HUDEP-2 (cell line): Measurements from ENCODE around the gene ANO2.

Experiments
- DNase-seq, 76 experiments: peaks; one replicate each; lab custom pipeline; 2025; ENCODE audit not compliant: unreplicated experiment in 76 of 76; lab: John Stamatoyannopoulos, UW

The ANO2 gene

DNA sequence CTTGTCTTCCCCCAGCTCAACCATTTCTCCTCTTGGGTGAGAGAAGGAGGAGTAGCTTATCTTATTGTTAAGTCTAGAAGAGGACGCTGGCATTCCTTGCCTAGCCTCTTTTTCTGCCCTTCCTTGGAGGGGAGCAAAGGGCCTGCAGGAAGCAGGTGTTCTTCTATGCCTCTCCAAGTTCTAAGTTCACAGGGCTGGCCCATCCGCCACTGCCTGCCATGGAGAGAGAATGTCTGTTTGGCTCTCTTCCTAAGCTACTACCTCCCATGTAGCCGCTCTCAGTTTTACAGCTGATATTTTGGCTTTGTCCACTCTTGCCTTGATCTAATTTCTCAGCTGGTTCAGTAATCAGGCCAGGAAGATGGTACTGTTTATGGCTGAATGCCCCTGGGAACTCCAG is 312.0 kb downstream of the ANO2 start:
- no peak for DNase-seq

DNA sequence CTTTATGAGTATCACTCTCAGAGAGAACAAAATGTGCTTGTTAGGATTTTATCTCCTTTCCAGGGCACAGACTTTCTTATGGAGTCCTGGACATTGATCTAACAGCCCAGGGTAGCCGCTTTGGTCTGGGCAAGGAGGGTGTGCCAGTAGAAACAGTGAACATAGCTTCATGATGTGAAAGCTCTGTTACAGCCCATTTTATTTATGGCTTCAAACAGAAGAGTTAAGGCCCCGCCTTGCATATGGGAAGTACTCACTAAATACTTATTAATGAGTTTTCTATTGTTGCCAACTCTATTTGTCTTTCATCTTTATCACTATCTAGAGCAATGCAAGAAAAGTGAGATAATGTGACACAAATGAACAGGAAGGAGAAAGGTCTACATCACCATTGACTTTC is 312.6 kb downstream of the ANO2 start:
- no peak for DNase-seq

DNA sequence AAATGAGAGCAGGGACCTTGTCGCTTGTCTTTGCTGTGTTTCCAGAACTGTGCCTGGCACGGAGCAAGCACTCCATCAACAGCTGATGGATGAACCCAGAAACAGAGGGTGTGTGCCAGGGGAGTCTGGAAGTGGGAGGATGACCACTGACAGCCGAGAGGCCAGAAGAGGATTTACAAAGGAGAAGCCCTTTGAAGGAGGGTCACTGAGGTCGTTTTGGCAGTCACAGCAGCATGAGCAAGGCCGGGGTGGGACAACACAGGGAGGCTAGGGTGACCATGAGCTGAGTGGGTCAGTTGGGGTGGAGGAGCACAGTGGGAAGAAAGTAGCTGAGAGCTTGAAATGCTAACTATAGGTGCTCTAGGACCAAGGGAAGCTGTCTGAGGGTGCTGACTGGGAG is 313.6 kb downstream of the ANO2 start:
- DNase-seq, result no peak

DNA sequence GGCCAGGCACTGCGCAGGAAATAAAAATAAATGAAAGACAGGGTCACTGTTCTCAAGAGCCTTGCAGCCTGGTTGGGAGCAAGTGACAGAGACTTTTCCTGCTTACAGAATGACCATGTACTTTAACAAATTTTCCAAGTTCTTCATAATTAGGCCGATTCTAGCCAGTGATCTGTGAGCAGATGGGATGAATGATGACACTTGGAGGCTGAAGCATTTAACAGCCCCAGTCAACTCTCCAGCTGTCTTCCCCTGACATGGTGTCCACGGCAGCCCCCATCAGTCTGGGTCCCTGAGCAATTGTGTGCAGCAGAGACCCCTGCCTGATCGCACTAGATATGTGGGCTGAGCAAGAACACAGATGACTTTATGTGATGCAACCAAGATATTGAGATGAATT is 314.3 kb downstream of the ANO2 start:
- DNase-seq, result no peak

DNA sequence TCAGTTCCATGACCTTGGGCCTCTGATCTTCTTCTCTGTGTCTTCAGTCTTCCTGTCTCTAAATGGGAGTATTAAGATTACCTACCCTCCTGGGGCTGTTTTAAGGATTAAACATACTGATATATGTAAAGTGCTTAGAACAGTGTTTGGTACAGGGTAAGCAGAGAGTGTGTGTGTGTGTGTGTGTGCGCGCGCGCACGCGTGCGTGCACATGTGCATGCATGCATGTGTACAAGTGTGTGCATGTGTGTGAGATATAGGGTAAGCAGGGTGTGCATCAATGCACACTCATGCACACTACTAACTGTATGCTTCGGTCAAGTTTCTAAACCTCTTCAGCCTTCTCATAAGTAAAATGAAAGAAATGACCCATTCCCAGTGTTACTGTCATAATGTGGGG is 316.6 kb downstream of the ANO2 start:
- no peak for DNase-seq

DNA sequence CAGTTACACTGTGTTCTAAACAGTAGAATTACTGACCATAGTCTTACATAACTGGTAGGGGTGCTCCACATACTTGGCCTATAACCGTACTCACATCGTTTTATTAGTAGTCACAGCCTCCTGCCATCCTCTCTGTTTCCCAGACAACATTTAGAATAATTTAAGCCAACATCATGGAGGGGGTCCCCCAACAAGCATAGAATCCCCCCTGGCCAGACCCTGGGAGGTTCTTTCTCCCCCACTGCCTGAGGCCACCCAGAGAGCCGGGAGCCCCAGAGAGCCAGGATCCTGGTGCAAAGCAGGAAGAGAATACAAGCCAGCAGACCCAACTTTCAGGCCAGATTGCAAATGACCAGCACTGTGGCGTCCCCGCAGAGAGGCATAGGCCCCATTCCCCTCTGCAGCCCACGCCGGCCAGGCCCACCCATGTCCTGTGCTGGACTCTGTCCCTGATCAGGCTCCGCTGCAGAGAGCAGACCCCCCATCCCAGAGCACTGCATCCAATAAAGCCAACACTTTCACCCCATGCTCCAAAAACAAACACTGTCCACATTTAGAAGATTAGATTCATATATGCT is 317.9 kb downstream of the ANO2 start:
- no peak for DNase-seq

DNA sequence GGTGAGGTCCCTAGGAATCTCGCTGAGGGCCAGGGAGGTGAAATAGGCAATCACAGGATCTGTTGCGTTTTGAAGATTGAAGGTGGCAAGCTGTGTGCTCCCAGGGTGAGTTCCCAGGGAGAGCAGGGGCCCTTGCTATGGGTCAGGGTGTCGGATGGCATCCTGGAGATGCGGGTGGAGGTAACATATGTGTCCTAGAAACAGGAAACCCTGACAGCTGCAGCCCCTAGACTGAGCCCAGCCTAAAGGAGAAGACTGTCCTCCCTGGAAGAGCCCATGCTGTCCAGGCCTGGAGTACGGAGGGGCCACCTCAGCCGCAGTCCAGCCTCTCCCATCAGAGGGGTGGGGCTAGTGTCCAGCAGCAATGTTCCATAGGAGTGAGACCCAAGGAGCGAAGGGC is 318.9 kb downstream of the ANO2 start:
- no peak for DNase-seq

DNA sequence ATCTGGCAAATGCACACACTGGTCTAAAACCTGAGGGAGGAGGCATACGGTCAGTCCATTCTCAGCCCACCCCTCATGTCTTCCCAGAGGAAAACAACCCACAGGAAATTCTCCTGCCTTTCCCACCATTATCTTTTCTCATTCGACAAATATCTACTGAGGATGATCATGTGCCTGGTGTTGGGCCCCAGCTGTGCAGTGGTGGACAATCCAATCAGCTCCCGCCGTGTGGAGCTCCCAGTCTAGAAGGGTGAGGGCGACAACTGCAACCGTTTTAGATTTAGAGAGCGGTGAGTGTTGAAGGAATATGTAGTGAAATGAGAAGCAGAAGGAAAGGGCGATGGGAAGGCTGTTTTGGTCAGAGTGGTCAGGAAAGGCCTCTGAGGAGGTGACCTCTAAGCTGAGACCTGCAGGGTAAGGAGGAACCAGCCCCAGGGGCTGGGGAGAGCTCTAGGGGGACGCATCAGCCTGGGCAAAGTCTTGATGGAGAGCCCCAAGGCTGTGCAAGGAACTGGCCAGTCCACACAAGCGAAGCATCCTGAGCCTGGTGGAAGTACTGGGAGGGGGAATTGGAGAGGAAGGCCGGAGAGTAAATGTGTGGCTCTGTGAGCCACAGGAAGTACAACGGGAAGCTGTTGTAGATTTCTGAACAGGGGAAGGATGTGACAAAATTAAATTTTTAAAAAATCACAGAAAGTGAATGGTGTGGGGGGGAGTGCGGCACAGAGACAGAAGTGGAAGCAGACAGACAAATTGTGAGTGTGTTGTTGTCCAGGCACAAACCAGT is 320.4 kb downstream of the ANO2 start:
- DNase-seq, result no peak

DNA sequence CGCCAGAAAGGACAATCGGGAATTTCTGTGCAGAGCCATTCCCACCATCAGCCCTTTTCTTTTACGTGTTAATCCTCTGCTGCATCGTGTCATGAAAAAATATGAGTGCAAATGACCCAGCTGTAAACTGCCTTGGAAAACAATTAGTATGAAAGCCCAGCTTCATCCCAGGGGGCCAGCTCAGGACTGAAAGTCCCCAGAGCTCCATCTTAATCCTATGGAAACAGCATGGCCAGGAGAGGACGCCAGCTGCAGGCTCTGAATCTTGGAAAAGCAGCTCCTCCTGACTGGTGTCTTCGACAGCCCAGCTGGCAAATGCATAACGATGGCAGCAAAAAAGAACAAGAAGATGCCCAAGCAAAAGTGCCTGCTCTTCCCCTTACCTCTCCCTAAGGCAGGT is 321.6 kb downstream of the ANO2 start:
- DNase-seq, result no peak

DNA sequence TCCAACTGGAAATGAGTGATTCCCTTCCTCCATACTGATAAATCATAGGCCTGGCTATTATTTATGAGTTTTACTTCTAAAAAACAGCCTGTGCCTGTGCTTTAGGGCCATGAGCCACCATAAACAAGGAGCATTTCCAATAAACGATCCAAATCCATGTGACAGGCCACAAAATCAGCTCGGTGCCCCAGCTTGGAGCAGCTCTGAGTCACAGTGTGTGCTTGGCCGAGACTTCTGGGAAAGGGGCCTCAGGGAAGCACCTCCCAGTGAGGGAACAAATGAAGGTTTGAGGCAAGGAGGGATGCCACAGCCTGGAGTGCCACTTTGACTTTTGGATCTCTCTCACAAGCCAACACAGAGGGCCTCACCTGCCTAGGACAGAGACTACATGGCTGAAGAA is 322.8 kb downstream of the ANO2 start:
- DNase-seq, result no peak

DNA sequence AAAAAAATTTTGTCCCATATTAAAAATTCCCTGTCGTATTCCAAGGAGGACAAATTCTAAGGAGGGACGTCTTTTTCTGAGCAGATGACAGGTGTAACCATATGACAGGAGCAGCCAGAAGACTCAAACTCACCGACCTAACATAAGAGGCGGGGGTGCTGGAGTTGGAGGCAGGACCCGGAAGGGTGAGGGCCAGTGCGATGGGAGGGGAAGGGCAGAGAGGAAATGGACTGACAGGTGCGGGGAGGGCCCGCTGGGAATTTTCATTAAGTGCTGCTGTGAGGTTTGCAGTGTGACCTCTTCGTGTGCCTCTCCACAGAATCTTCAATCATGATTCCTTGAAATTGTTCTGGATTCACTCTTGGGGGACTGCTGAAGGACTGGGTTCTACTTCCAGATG is 323.7 kb downstream of the ANO2 start:
- DNase-seq, result no peak

DNA sequence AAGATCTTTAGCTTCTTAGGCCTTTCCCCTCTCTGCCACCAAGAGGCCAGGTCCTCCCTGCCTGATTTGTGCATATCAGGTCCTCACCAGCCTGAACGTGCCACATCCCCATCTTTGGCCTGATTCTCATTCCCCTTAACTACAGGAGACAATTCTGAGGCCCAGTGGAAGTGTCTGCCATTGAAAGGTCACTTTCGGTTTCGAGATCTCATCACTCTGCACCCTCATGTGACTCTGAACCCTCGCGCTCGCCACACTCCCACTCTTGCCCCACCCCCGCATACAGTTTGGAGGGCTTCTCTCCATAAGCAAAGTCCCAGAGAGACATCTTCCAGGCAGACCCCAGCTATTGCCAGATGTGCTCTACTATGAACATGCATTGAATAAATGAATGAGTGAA is 324.2 kb downstream of the ANO2 start:
- no peak for DNase-seq

DNA sequence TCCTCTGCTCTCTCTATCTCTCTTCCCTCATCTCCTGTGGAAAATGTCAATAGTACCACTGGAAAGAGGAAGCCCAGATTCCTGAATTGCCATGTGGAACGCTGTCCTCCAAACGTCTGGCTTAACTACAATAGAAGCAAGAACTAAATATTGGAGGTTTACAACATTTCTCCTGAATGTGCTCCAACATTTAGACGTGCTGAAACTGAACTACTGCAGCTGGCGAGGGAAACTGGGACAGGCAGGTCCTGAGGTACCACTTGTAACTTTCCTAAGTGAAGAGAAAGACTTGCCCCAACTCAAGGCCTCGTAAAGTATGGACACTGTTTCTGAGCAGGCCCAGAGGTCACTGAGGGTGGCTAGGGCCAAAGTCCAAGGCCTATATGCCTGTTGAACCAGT is 325.4 kb downstream of the ANO2 start:
- DNase-seq, result no peak

DNA sequence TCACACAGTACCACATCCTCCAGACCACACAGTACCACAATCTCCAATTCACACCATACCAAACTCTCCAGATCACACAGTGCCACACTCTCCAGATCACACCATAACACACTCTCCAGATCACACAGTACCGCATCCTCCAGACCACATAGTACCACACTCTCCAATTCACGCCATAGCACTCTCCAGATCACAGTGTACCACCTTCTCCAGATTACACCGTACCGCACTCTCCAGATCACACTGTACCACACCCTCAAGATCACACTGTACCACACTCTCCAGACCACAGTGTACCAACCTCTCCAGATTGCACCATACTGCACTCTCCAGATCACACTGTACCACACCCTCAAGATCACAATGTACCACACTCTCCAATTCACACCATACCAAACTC is 328.2 kb downstream of the ANO2 start:
- DNase-seq, result no peak

DNA sequence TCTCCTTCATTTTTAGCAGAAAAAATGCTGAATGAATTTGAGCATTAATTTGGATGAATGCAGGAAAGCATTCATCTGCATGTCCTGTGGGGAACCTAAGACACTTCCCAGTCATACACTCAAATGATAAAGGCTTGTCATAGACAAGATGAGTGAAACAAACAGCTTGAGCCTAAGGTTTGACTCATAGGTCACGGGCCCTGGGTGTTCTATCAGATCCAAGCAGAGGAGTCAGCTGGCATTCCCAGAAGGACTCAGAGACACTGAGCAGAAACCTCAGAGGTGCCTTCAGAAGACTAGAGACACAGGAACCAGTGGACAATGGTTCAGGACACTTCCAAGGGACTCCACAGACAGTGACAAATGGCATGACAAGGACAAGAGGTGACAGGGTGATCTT is 329.3 kb downstream of the ANO2 start:
- DNase-seq, result peak in 1 of 76 experiments; percentile 0

DNA sequence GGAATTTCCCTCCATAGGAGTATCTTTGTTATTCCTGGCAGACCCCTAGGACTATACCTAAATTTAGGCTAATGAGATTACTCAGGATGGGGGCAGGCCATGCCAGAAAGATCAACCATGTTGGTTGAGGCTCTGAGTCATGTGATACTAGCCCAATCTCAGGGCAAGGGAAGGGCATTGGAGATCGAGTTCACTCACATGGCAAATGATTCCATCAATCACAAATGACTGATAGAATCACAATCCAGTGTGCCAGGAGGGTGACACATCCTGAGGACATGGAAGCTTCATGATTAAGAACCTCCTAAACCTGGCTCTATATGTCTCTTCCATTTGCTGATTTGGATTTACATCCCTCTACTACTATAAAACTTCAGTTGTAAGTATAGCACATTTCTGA is 330.8 kb downstream of the ANO2 start:
- DNase-seq, result no peak

DNA sequence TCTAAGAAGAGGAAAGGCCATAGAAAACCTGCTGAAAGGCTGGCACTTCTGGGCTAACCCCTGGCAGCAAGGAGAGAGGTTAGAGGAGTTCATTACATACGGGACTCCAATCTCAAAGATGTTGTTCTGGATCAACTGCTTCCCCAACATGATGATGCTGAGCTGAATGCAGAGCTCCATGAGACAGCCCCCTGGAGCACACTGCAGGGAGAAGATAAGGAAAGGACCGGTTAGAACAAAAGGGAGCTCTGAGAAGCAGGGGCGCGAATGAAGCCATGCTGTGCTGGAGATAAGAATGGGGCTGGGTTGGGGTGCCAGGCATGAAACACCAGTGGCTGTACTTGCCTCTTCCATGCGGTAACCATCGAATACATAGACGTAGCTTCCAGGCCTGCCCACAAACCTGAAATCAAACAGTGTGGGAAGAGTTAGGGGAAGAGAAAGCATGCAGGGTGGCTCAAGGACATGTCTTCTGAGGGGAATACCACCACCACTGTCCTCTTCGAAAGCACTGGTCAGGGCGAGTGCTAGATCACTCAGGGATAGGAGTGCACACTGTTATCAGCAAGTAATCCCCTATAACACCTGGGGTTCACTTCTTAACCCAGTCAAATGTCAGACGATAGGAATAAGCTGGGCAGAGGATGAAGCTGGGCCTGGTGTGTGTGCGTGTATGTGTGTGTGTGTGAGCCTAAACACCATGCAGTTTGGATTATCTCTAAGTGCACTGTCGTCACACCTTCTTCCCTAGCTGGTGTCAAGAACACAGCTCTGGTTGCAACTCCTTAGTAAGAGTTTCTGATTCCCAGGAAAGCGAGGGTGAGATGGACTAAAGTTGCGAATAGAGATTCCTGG is 332.3 kb downstream of the ANO2 start:
- DNase-seq, result peak in 40 of 76 experiments; percentile 0 to 59 (median 20)

DNA sequence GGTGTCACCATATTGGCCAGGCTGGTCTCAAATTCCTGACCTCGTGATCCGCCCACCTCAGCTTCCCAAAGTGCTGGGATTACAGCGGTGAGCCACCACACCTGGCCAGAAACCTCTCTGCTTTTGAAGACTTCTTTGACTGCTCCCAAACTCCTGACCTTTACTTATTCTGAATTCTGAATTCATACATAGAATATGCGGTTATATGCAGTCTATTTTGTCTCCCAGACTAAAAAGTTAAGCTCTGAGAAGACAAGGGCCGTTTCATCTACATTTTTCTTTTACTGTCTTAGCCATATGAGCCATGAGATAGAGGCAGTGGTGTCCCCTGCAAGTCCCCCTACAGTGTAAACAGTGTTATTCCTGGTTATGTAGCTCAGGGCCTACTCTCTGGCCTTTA is 333.9 kb downstream of the ANO2 start:
- no peak for DNase-seq

DNA sequence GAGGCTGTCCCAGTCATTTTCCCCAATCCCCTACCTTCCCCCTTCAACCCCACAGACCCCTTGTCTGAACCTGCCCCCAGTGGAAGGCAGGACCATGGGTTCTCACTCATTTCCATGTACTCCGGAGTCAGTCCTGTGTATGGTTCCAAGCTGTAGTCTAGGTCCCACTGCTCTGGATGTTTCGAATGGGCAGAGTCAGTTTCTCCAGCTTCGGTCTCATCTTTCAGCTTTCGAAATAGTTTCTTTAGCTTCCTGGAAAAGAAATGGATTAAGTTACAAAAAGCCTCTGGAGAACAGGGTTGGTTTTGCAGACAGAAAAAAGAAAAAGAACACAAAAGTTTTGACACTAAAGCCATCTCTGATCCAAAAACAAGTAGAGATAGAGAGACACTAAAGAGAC is 345.7 kb downstream of the ANO2 start:
- no peak for DNase-seq

DNA sequence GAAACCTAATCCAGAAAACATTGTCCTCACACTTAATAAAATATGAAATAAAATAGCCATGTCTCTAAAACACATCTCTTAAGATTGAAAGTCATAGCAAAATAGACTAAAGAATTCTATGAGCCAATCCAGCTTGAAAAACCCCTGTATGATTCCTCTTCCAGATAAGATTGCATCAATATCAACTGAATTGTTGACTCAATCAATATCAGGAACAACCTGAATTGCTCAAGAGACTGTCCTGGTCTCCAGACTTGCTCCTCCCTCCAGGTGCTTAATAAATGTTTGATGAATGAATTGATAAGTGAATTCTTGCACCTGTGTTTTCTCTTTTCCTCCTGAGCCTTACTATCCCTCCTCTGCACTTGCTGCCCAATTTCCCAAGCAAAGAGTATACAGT is 351.1 kb downstream of the ANO2 start:
- no peak for DNase-seq

DNA sequence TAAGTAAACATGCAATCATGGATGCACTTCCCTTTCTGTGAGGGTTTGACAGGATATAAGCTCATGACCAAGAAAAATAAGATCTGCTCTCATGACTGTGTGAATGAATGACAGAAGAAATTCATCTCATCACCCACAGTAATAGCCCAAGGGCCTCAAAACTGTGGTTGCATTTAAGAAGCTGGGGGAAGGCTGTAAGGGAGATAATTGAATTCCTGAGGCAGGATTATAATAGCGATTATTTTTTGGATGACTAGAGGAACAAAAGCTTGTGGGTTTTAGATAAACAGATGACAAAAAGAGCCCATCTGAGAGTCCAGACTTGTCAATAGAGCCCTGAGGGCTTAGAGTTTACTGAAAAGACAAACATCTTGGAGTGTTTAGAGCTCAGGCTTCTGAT is 352.0 kb downstream of the ANO2 start:
- no peak for DNase-seq

DNA sequence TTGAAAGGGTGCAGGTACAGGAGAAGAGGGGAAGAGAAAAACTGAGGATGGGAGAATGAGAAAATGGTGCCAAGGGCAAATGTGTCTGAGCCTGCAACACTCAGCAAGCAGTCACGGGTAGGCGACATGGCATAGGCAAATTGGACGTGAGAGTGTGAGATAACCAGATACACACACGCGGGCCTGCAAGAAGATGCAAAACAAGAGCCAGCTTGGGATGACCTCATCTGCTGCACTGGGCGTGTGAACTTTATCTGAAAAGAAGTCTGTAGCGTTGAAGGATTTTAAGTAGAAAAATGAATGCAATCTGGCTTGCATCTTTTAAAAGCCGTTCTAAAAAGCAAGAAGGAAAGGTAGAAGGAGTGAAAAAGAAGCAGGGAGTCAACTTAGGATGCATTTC is 352.7 kb downstream of the ANO2 start:
- no peak for DNase-seq
